GM12801 (cell line): Measurements from ENCODE around the gene DZIP1.

Source experiments
- TF ChIP-seq, protein P1 (sequence below): IDR thresholded peaks from one replicate; pipeline ENCODE4 v1.5.1; 2011; ENCODE audit warnings: control low read depth; ENCODE audit not compliant: insufficient read length; ENCODE audit errors: extremely low read depth

DZIP1 gene, protein sequence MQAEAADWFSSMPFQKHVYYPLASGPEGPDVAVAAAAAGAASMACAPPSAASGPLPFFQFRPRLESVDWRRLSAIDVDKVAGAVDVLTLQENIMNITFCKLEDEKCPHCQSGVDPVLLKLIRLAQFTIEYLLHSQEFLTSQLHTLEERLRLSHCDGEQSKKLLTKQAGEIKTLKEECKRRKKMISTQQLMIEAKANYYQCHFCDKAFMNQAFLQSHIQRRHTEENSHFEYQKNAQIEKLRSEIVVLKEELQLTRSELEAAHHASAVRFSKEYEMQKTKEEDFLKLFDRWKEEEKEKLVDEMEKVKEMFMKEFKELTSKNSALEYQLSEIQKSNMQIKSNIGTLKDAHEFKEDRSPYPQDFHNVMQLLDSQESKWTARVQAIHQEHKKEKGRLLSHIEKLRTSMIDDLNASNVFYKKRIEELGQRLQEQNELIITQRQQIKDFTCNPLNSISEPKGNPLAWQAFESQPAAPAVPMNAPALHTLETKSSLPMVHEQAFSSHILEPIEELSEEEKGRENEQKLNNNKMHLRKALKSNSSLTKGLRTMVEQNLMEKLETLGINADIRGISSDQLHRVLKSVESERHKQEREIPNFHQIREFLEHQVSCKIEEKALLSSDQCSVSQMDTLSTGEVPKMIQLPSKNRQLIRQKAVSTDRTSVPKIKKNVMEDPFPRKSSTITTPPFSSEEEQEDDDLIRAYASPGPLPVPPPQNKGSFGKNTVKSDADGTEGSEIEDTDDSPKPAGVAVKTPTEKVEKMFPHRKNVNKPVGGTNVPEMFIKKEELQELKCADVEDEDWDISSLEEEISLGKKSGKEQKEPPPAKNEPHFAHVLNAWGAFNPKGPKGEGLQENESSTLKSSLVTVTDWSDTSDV

DNA sequence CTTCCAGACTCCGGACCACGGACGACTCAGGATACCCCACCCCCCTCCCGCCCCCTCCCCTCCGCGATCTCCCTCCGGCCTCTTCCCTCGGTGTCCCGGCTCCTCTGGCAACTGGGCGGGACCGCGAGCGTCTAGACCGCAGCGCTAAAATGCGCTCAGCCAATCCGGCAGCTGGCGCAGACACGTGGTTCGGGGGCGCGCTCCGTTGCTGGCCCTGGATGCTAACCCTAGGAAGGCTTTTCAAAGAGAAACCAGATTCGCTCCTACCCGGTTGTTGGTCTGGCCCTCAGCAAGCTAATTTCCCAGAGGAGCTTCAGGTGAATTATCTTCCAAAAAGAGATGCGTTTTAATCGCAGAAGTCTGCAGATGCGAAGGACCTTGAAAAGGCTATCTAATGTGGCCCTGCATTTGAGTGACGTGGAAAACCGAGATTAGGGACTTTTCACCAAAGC is at the start of gene DZIP1:
Gene DZIP1 (minus strand): TSS at position 106 of the 452 bp plus-strand sequence. CDS start 2,677 bp downstream, outside the sequence.
- TF ChIP-seq, protein P1, sequence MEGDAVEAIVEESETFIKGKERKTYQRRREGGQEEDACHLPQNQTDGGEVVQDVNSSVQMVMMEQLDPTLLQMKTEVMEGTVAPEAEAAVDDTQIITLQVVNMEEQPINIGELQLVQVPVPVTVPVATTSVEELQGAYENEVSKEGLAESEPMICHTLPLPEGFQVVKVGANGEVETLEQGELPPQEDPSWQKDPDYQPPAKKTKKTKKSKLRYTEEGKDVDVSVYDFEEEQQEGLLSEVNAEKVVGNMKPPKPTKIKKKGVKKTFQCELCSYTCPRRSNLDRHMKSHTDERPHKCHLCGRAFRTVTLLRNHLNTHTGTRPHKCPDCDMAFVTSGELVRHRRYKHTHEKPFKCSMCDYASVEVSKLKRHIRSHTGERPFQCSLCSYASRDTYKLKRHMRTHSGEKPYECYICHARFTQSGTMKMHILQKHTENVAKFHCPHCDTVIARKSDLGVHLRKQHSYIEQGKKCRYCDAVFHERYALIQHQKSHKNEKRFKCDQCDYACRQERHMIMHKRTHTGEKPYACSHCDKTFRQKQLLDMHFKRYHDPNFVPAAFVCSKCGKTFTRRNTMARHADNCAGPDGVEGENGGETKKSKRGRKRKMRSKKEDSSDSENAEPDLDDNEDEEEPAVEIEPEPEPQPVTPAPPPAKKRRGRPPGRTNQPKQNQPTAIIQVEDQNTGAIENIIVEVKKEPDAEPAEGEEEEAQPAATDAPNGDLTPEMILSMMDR, result no peak

DNA sequence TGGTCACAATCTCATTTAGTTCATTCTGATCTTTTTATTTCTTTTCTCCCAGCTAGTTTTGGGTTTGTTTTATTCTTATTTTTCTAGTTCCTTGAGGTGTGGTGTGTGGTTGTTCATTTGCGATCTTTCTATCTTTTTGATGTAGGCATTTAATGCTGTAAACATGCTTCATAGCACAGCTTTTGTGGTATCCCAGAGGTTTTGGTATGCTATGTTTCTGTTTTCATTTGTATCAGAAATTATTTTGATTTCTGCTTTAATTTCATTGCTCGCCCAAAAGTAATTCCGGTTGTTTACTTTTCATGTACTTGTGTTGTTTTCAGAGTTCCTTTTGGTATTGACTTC is 45.0 kb upstream of the DZIP1 start:
- TF ChIP-seq, protein P1, result no peak

DNA sequence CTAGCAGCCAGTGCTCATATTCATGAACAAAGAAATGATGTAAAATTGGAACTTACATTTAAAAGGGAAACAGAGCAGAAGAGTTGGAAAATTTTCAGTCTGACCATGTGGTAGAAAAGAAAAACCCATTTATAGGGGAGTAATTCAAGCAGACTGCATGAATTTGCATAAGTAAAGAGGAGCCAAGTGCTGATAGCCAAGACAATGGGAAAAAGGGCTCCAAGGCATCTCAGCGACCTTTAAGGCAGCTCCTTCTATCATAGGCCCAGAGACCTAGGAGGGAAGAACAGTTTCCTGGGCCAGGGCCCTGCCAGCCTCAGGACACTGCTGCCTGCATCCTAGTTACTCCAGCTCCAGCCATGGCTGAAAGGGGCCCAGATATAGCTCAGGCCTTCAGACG is 39.9 kb upstream of the DZIP1 start:
- TF ChIP-seq, protein P1, result no peak

DNA sequence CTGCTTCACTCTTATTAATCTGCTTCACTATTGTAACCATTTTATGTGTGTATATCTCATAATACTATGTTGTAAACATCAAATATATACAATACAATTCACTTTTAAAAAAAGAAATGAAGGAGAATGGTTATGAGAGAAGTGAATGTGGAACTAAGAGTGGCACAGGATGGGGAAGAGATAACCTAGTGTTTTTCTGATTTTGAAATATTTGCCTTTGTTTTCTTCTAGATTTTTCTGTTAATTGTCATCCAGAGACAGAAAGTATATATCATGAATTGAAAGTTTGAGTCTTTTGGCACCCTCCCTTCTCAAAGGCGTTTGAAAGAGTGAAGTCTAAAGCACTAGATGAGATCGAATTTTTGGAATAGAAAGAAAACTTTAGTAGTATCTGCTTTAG is 35.2 kb upstream of the DZIP1 start:
- TF ChIP-seq, protein P1, result no peak

DNA sequence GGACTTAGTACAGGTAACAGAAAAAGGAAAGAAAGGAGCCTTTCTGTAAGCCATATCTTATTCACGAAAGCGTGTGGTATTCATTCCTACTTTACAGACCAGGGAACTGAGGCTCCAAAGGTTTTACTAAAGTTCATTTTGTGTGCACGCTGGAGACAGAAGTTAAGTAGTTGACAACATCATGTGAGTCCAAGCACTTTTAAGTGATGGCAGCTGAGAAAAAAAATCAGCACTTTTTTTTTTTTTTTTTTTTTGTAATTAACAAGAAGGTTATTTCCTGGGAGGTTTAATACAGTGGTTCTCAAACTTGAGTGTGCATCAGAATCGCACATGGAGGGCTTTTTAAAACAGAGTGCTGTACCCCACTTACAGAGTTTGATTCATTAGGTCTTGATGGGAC is 34.5 kb upstream of the DZIP1 start:
- TF ChIP-seq, protein P1, result no peak

DNA sequence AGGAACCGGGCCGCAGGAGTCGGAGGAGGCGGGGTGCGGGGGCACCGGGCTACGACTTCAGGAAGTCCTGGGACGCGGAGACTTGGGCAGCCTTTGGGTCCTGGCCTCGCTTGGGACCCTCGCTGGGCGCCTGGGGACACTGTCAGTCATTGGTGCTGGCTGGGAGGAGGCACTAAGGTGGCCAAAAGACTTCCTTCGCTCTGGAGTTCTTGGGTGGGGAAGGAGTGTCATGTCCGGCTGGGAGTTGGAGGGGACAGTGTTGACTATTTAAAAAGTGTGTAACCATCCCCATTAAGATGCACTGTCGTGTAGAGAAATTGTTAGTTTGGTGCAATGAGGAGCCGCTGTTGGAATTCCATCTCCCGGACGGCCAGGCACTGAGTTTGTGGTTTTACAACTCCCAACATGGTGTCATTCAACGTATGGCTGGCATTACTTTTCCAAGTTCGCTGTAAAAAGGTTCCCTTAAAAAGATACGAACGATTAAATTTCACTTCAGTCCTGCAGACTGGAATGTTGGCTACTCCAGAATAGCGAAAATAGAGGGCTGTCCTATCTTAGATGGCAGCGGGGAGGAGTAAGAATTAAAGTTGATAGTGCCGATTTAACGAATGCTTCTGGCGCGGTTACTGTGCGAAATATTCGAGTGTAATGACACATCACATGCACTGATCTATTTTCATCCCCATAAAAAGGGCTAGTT is 33.2 kb upstream of the DZIP1 start:
- TF ChIP-seq, protein P1, result no peak
